ENCODE results near the gene DLG1. TPM values are rescaled to one million over a fixed set of nuclear protein-coding genes. Genes with fewer than 3 reads are reported as not detected.

The DLG1 gene
- total and polyA plus RNA-seq, 9 of the 15 experiments (the other 6 are each of a cell fraction or from before 2014, with no cell fraction given): 9.4 to 63.5 (median 43.6) TPM

GRCh38 chr3:197297476-197298340 lies 704 bp downstream of the DLG1 start (continued):
- TF ChIP-seq ZNF318 (IDR thresholded peaks at IDR 0.05; ENCODE audit: borderline replicate concordance in 1 of 2, low read depth in 1 of 2) (no peak), PTTG1 (tag; IDR thresholded peaks at IDR 0.05; ENCODE audit: low read depth) (no peak), KAT7 (CRISPR knock-in tag; IDR thresholded peaks at IDR 0.05; ENCODE audit: borderline replicate concordance) (no peak), ZSCAN29 (IDR thresholded peaks at IDR 0.05) (no peak), RBM22 (IDR thresholded peaks at IDR 0.05; ENCODE audit: low read depth, low read length, poor library complexity, severe bottlenecking) (peak; percentile 39), TFE3 (CRISPR knock-in tag; IDR thresholded peaks at IDR 0.05) (peak; percentile 94), ZBTB11 (CRISPR knock-in tag; IDR thresholded peaks at IDR 0.05) (peak in 1 of 3 experiments; percentile 79; a peak in 2 of 6 replicates), ZNF121 (CRISPR knock-in tag; conservative IDR thresholded peaks at IDR 0.05) (no peak), MCM2 (IDR thresholded peaks at IDR 0.05; ENCODE audit: low read depth) (no peak), RFX5 (IDR thresholded peaks at IDR 0.05; ENCODE audit: low read depth, low read length) (no peak), CBFA2T2 (conservative IDR thresholded peaks at IDR 0.05) (peak; percentile 71), NCOA4 (IDR thresholded peaks at IDR 0.05; ENCODE audit: partially characterized antibody) (no peak), JUNB (CRISPR knock-in tag; conservative IDR thresholded peaks at IDR 0.05) (no peak)
